Liver (tissue), 3 donors: ENCODE data around the gene ABCA3.

Experiments
- ATF3 ChIP-seq: IDR thresholded peaks from 2 replicates; pipeline ENCODE4 v1.6.1; 2016; ENCODE audit warnings: antibody characterized with exemption
- CTCF ChIP-seq: fragments of 150-350 bp; IDR thresholded peaks from 2 replicates; pipeline ENCODE4 v1.5.1; 2017; ENCODE audit warnings: improper control_type of control experiment, low read depth, low read length; ENCODE audit not compliant: missing input control
- EGR1 ChIP-seq, 2 donors: IDR thresholded peaks; 2 replicates each; pipeline ENCODE4 v1.6.1; 2016 to 2018; ENCODE audit warnings: antibody characterized with exemption in 2 of 2, low read depth in 2 of 2
- RXRA ChIP-seq, 2 donors: IDR thresholded peaks; 2 replicates each; pipeline ENCODE4 v1.6.1; 2017 to 2018; ENCODE audit warnings: antibody characterized with exemption in 2 of 2, mild to moderate bottlenecking in 1 of 2
- TAF1 ChIP-seq: conservative IDR thresholded peaks from 2 replicates; pipeline ENCODE4 v1.6.1; 2016; ENCODE audit warnings: antibody characterized with exemption, mild to moderate bottlenecking
- donor health status: healthy.
- donor health status: healthy.

GRCh38 chr16:2324296-2324859, 16.1 kb downstream of the ABCA3 start:
- TF ChIP-seq RXRA (IDR thresholded peaks at IDR 0.05) (no peak), CTCF (no peak), EGR1 (IDR thresholded peaks at IDR 0.05; ENCODE audit: low read depth in 2 of 2) (no peak), ATF3 (no peak), TAF1 (no peak)
